ENCODE data around the gene ANKRD11.
"Not testable (repeated sequence)": the region's sequence is repeated elsewhere in the genome, so short reads cannot be mapped to it uniquely, and the experiment has no call there.

ANKRD11 gene

DNA sequence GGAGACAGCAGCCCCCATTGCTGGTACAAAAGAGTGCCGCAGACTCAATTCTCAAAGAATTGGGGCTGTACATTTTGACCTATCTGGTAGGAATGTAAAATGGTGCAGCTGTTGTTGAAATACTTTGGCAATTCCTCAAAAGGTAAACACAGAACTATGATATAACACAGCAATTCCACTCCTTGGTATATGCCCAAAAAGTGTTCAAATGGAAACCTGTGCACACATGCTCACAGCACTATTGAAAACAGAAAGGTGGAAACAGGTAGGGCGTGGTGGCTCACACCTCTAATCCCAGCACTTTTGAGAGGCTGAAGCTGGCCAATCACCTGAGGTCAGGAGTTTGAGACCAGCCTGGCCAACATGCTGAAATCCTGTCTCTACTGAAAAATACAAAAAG, 34.7 kb downstream of the ANKRD11 start:
- Histone ChIP-seq H3K79me2 (peaks cover 65% of the 10 kb centered on the region), H3K9me3 (ENCODE audit: control insufficient read depth, low read length) (no peaks in the 10 kb centered on the region), H3K4me2 (ENCODE audit: low read length) (no peak overlapping the region), H3K4me3 (ENCODE audit: low read depth, low read length) (no peak overlapping the region), H2AFZ (no peak overlapping the region), H3K4me1 (peaks cover 12% of the 10 kb centered on the region), H3K27me3 (ENCODE audit: control insufficient read depth, insufficient read depth, low read length) (no peaks in the 10 kb centered on the region), H3K36me3 (ENCODE audit: control insufficient read depth, insufficient read depth, low read length) (no peaks in the 10 kb centered on the region), H3K9ac (no peak overlapping the region), H3K27ac (no peak overlapping the region)
- TF ChIP-seq, protein P1, sequence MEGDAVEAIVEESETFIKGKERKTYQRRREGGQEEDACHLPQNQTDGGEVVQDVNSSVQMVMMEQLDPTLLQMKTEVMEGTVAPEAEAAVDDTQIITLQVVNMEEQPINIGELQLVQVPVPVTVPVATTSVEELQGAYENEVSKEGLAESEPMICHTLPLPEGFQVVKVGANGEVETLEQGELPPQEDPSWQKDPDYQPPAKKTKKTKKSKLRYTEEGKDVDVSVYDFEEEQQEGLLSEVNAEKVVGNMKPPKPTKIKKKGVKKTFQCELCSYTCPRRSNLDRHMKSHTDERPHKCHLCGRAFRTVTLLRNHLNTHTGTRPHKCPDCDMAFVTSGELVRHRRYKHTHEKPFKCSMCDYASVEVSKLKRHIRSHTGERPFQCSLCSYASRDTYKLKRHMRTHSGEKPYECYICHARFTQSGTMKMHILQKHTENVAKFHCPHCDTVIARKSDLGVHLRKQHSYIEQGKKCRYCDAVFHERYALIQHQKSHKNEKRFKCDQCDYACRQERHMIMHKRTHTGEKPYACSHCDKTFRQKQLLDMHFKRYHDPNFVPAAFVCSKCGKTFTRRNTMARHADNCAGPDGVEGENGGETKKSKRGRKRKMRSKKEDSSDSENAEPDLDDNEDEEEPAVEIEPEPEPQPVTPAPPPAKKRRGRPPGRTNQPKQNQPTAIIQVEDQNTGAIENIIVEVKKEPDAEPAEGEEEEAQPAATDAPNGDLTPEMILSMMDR (IDR thresholded peaks at IDR 0.05): no peak

GRCh38 chr16:89455178-89455577, 35.2 kb downstream of the ANKRD11 start:
- Histone ChIP-seq H3K4me3 (ENCODE audit: low read depth, low read length) (no peak overlapping the region), H3K9me3 (ENCODE audit: control insufficient read depth, low read length) (no peaks in the 10 kb centered on the region), H3K79me2 (peaks cover 62% of the 10 kb centered on the region), H3K4me1 (peaks cover 8% of the 10 kb centered on the region), H3K9ac (no peak overlapping the region), H3K27me3 (ENCODE audit: control insufficient read depth, insufficient read depth, low read length) (no peaks in the 10 kb centered on the region), H2AFZ (no peak overlapping the region), H3K27ac (no peak overlapping the region), H3K4me2 (ENCODE audit: low read length) (no peak overlapping the region), H3K36me3 (ENCODE audit: control insufficient read depth, insufficient read depth, low read length) (no peaks in the 10 kb centered on the region)
- TF ChIP-seq, protein P1 (IDR thresholded peaks at IDR 0.05): no peak

DNA sequence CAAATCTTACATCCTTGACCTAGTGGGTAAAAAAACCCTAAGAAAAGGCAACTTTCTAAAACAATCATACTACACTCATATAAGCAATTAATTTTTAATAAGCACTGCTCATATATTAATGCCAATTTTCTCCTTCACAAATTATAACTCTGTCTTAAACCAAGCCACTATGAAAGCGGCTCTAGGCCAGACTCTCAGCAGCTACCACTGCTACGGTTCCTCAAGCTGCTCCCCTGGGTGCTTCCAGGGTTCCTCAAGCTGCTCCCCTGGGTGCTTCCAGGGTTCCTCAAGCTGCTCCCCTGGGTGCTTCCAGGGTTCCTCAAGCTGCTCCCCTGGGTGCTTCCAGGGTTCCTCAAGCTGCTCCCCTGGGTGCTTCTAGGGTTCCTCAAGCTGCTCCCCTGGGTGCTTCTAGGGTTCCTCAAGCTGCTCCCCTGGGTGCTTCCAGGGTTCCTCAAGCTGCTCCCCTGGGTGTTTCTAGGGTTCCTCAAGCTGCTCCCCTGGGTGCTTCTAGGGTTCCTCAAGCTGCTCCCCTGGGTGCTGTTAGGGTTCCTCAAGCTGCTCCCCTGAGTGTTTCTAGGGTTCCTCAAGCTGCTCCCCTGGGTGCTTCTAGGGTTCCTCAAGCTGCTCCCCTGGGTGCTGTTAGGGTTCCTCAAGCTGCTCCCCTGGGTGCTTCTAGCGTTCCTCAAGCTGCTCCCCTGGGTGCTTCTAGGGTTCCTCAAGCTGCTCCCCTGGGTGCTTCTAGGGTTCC, 35.8 kb downstream of the ANKRD11 start:
- not testable (repeated sequence) for H3K4me1 ChIP-seq, H3K27ac ChIP-seq

GRCh38 chr16:89453501-89454321, 36.6 kb downstream of the ANKRD11 start:
- no peaks in the 10 kb centered on the region for H3K27me3 ChIP-seq (ENCODE audit: control insufficient read depth, insufficient read depth, low read length)
- H3K79me2 ChIP-seq: peaks cover 62% of the 10 kb centered on the region
- no peak overlapping the region for H3K4me2 ChIP-seq (ENCODE audit: low read length)
- H3K9ac ChIP-seq: no peak overlapping the region
- H2AFZ ChIP-seq: no peak overlapping the region
- no peaks in the 10 kb centered on the region for H3K9me3 ChIP-seq (ENCODE audit: control insufficient read depth, low read length)
- TF ChIP-seq, protein P1 (IDR thresholded peaks at IDR 0.05): no peak
- no peaks in the 10 kb centered on the region for H3K36me3 ChIP-seq (ENCODE audit: control insufficient read depth, insufficient read depth, low read length)
- H3K4me1 ChIP-seq: peaks cover 8% of the 10 kb centered on the region
- no peak overlapping the region for H3K4me3 ChIP-seq (ENCODE audit: low read depth, low read length)
- no peak overlapping the region for H3K27ac ChIP-seq

More for the DNA sequence above, 35.8 kb downstream of the ANKRD11 start:
- H3K9ac ChIP-seq; H3K4me2 ChIP-seq (ENCODE audit: low read length); H3K4me3 ChIP-seq (ENCODE audit: low read depth, low read length); H3K27me3 ChIP-seq (ENCODE audit: control insufficient read depth, insufficient read depth, low read length); H3K9me3 ChIP-seq (ENCODE audit: control insufficient read depth, low read length); H2AFZ ChIP-seq; H3K36me3 ChIP-seq (ENCODE audit: control insufficient read depth, insufficient read depth, low read length): not testable (repeated sequence)
- H3K79me2 ChIP-seq: peaks cover 67% of the 10 kb centered on the region

GRCh38 chr16:89452925-89453324, 37.4 kb downstream of the ANKRD11 start:
- Histone ChIP-seq H3K27ac (no peak overlapping the region), H3K4me3 (ENCODE audit: low read depth, low read length) (no peak overlapping the region), H3K4me1 (peaks cover 8% of the 10 kb centered on the region), H3K27me3 (ENCODE audit: control insufficient read depth, insufficient read depth, low read length) (no peaks in the 10 kb centered on the region), H3K4me2 (ENCODE audit: low read length) (no peak overlapping the region), H3K9ac (no peak overlapping the region), H3K36me3 (ENCODE audit: control insufficient read depth, insufficient read depth, low read length) (no peaks in the 10 kb centered on the region), H2AFZ (no peak overlapping the region), H3K9me3 (ENCODE audit: control insufficient read depth, low read length) (no peaks in the 10 kb centered on the region), H3K79me2 (peaks cover 61% of the 10 kb centered on the region)
- TF ChIP-seq, protein P1 (IDR thresholded peaks at IDR 0.05): no peak

All from parathyroid adenoma (tissue), 2 donors.